CD4-positive, alpha-beta T cell treated with Interleukin-6 for 4 hours (primary cell): Measurements from ENCODE around the gene SLC32A1.

Source experiments
- DNase-seq: peaks from one replicate; pipeline ENCODE4 v3.0.0-alpha.2; 2020; ENCODE audit warnings: mixed read lengths

The SLC32A1 gene

DNA sequence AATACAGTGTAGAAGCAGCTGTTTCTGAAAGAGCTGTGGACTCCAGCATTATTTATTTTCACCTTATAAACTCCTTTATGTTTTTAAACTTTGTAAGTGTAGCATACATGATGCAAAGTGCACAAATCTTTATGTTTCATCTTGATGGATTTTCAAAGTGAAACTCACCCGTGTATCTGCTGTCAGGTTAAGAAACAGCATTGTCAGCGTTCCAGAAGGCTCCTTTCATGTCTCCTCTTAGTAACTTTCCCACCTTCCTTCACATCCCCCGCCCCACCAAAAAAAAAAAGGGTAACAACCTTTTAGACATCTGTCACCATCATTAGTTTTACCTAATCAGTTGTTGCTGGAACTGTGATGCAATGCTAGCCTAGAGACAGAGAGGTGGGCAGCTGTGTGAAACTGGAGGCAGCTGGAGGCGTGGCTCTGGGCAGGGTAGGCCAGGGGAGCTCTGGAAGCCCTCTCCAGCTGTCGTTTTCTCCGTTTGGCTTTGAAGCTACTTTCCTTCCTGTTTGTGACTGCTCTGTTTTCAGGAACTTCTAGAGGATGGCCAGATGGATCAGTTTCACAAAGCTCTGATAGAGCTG is 31.1 kb downstream of the SLC32A1 start:
- DNase-seq: no peak

DNA sequence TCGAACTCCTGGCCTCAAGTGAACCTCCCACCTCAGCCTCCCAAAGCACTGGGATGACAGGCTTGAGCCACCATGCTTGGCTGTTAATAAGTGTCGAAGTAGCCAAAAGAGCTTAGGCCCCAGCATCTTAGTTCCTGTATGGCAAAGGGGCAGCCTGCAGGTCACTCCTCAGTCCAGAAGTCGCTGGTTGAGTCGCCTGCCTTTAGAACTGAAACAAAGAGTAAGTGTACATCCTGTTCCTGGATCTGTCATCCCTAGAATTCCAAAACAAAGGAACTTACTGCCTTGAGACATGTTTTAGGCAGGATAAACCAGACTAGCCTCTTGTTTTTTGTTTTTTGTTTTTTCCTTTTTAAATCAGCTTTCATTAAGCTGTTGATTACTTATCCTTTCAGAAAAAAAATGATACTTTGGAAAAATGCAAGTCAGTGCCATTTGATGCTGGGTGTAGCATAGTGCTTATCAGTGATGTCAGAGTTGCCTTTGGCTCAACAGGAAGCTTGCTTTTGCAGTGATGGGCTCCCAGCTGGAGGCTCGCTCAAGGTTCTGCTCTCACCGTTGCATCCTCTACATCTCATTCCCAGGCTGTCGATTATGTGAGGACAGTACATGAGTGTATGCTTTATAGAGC is 33.0 kb downstream of the SLC32A1 start:
- DNase-seq: no peak

DNA sequence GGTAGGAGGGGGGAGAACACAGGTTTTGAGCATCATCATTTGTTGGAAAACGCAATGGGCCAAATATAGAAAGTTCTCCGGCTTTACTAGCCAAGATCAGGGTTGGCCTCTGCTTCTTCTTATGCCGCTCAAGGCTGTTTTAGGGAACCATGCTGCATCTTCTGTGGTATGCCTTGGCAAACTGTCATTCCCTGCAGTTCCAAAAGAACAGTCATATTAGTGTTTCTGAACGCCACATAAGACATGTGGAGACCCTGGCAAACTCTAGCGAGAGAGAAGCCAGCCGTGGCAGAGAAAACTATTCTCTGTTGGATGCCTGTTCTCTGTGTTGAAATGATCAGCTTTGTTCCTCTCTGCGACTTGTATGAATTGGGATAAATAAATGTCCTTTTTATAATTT is 34.8 kb downstream of the SLC32A1 start:
- no peak for DNase-seq

DNA sequence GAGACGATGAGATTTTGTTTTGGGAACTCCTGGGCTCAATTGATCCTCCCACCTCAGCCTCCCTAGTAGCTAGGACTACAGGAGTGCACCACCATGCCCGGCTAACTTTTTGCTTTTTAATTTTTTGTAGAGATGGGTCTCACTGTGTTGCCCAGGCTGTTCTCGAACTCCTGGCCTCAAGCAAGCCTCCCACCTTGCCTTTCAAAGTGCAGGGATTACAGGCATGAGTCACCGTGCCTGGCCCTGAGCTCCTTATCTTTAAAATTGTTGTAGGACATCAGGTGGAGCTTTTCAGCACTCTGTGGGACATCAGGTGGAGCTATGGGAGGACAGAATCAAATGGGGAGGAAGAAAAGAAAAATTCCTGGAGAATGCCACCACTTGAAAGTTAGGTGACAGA is 36.7 kb downstream of the SLC32A1 start:
- DNase-seq: no peak

DNA sequence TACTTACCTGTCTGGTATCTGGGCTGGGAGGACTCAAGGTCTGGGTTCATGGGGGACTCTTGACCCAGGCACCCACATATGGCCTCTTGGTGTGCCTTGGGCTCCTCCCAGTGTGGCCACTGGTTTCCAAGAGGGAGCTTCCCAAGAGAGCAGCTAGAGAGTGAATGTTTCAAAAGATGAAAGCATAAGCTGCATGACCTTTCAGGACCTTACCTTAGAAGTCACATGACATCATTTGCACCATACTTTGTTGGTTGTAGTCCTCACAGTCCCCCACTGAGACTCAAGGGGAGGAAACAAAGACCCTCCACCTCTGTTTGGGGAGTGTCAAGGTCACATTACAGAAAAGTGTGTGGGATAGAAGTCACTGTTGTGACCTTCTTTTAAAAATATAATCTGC is 37.9 kb downstream of the SLC32A1 start:
- no peak for DNase-seq

DNA sequence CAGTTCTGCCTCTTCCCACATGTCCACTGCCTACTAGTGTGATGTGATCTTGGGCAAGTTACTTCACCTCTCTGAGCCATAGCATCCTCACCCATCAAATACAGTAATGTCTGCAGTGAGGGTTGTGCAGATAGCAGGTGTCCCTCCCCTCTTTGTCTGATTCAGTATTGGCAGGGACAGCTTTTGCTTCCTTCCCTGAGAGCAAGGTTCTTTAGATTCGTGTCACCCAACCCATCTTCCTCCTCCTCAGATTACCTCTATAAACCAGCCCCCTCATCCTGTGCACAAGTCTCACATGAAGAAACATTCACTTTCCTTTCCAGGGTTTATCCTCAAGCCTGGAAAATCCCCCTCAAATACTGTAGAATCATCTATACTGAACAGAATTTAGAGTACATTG is 39.3 kb downstream of the SLC32A1 start:
- no peak for DNase-seq

DNA sequence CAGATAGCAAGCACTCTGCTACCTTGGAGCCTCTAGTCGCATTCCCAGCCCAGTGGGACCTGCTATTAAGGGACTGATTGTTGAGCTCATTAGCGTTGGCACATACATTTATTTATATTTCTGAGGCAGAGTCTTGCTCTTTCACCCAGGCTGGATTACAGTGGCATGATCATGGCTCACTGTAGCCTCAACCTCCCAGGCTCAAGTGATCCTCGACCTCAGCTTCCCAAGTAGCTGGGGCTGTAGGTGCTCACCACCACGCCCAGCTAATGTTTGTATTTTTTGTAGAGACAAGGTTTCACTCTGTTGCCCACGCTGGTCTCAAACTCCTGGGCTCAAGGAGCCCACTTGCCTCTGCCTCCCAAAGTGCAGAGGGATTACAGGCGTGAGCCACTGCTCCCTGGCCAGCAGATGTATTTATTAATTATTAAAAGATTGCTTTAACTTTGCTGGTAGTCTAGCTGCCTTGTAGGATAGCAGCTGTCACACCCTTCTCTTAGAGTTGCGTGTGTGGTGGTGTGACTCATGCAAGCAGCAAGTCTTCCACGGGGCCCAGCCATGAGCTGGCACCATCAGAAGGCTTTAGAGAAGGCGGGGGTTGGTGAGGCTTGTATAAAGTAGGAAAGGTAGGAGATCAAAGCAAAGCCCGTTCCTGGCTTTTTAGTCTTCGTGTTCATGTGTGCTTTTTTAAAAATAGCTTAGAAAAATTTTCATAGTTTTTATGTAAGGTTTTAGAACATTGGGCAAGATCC is 40.5 kb downstream of the SLC32A1 start:
- peak; percentile 39 for DNase-seq

DNA sequence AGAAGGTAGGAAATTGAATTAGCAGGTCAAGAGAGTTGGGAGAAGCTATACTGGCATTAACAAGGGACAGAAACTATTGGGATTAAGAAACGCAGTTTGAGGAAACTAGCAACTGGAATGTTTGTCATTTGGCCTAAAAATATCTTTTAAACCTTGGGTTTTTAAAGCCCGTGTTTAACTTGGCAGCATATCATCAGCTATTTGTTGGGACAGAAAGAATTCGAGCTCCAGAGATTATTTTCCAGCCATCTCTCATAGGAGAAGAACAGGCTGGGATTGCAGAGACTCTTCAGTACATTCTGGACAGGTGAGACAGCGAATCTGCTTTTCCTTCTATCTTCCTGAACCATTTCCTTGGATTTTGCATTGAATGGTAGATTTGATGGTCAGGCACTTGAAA is 41.8 kb downstream of the SLC32A1 start:
- DNase-seq: no peak

DNA sequence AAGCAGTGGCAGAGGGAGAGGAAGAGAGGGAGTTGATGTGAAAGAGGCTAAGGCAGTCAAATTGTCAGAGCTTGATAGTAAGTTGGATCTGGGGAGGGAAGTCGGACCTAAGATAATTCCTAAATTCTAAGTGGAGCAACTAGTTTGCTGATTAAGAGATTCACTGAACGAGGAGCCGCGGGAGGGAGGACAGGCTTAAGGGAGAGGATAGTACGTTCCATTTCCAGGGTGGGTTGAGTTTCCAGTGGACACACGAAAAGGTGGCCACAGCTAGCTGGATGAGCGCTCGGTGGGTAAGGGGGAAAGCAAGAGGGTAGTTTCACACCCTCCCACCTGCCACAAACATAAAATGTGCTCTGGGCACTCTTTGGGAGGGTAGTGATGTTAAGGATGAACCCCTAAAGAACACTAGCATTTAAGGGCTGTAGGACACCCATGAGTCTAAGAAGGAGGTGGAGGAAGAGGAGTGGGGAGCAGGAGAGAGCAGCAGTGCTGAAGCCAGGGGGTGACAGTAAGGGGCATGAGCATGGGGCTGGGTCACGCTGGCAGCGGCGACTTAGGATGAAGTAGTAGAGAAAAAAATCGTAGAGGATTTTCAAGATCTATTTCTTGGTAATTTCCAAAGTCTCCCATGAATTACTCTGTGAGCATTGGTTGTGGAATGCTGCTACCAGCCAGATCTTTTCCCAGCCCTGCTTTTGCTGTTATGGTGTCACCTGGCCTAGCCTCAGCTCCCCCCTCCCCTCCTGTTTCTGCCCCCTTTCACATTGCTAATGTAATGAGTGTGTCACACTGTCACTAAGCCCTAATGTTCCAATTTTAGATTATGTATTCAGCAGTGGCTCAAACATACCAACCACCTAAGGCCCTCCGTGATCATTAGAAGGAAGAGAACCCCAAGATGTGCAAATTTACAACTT is 45.4 kb downstream of the SLC32A1 start:
- DNase-seq: no peak

DNA sequence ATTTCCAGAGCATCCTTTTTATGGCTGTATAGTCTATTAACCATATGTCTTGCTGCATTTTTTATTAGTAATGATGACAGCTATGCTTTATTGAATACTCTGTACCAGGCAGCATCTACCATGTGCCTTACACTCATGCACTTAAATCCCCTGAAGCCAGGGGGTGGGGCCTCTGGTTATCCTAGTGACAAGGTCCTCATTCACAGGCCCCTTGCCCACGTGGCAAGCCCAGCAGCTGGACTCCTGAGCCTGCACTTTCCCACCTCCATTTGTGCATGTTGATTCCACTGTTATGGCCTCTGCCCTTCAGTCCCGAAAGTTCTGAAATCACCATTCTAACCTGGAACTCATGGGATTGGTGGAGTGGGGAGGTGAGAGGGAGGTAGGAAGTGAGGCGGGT is 46.3 kb downstream of the SLC32A1 start:
- no peak for DNase-seq

DNA sequence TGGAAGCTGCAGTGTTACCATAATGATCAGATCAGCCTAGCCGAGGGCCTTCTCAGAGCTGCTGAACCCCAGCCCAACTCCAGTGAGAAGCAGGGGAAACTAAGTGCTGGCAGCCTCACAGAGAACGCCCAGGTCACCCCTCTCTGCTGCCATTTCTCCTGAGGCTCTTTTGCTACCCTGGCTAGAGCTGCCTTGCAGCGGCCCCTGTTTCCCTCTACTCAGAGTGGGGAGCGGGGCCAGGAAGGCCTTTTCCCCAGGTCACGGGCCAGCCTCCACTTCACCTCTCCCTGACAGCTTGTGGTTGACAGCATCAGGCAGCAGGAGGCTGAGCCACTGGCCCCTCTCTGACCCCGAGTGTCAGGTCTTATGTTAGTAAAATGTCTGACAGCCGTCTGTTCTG is 46.7 kb downstream of the SLC32A1 start:
- DNase-seq: no peak

DNA sequence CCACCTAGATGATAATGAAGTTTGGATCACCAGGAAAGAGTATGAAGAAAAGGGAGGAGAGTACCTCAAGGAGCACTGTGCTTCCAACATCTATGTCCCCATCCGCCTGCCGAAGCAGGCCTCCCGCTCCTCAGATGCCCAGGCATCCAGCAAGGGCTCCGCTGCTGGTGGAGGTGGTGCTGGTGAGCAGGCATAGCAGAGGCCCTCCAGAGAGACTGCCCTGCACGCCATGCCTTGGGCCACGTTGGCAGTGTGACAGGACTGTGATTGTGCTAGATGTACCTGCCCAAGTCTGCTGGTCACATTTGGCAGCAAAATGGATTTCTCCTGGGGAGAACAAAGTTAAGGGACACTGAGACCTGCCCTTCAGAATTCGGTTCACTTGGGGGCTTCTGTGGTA is 47.3 kb downstream of the SLC32A1 start:
- no peak for DNase-seq

DNA sequence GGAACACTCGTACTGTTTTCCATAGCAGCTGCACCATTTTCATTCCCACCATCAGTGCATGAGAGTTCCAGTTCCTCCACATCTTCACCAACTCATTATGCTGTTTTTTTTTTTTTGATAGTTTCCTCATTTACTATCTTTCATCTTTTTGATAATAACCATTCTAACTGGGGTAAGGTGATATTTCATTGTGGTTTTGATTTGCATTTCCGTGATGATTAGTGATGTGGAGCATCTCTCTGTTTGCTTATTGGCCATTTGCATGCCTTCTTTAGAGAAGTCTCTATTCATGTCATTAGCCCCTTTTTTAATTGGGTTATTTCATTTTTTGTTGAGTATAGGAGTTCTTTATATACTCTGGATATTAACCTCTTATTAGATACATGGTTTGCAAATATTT is 49.9 kb downstream of the SLC32A1 start:
- DNase-seq: no peak

DNA sequence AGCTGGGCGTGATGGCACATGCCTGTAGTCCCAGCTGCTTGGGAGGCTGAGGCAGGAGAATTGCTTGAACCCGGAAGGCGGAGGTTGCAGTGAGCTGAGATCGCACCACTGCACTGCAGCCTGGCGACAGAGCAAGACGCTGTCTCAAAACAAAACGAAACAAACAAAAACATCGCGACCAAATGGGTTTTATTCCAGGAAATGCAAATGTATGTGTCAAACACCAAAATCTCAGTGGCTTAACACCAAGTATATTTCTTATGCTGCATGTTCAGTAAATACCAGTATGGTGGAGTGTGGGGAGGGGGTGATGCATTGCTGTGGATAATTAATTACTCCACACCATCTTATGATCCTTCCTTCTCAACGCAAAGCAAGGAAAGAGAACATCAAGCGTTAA is 52.1 kb downstream of the SLC32A1 start:
- DNase-seq: no peak
